Common myeloid progenitor, CD34-positive (primary cell): ENCODE results near the gene PPP1R13B.
A peak's percentile ranks its signal among the peaks of the same experiment; 100 is the strongest.
"Not testable (repeated sequence)": the region's sequence is repeated elsewhere in the genome, so short reads cannot be mapped to it uniquely, and the experiment has no call there.

ENCODE experiments used
- CTCF ChIA-PET: fragments of 350-600 bp; sonication (Branson Sonifier 250); formaldehyde crosslinking; loops from one replicate; lab custom pipeline; 2021; ENCODE audit warnings: antibody characterized with exemption; lab: Charles Lee
- POLR2A ChIA-PET: fragments of 350-600 bp; sonication (Branson Sonifier 250); formaldehyde crosslinking; loops from one replicate; lab custom pipeline; 2021; ENCODE audit warnings: antibody characterized with exemption; lab: Charles Lee
- DNase-seq, 3 donors: peaks; one replicate each; pipeline versions ENCODE4 v3.0.0 to v3.0.0-alpha.2; 2013
- H3K27ac ChIP-seq, 2 experiments: 1 replicate in 1 of 2; 2 replicates in 1 of 2; pipeline ENCODE4 v1.7.0; 2013; ENCODE audit warnings: inconsistent platforms in 2 of 2, low read length in 2 of 2, mild to moderate bottlenecking in 2 of 2, low read depth in 1 of 2, moderate library complexity in 1 of 2; ENCODE audit not compliant: severe bottlenecking in 2 of 2, insufficient read depth in 1 of 2, poor library complexity in 1 of 2
- H3K27me3 ChIP-seq, 5 experiments: replicated peaks in 2 of 5; 1 replicate in 3 of 5; 2 replicates in 2 of 5; pipeline versions ENCODE4 v1.6.1 to v1.7.0; 2013; ENCODE audit warnings: low read length in 4 of 5, mild to moderate bottlenecking in 2 of 5, moderate library complexity in 2 of 5, inconsistent platforms in 1 of 5; ENCODE audit not compliant: insufficient read depth in 5 of 5, control insufficient read depth in 4 of 5
- H3K36me3 ChIP-seq, 4 experiments: 1 replicate in 2 of 4; 2 replicates in 2 of 4; pipeline versions ENCODE4 v1.6.1 to v1.7.0; 2013; ENCODE audit warnings: low read length in 3 of 4, control low read depth in 1 of 4, mild to moderate bottlenecking in 1 of 4; ENCODE audit not compliant: control insufficient read depth in 4 of 4, insufficient read depth in 4 of 4
- H3K4me1 ChIP-seq, 4 experiments: 1 replicate in 3 of 4; 2 replicates in 1 of 4; pipeline versions ENCODE4 v1.6.1 to v1.7.1; 2013; ENCODE audit warnings: low read length in 3 of 4, mild to moderate bottlenecking in 3 of 4, control low read depth in 1 of 4, inconsistent platforms in 1 of 4, moderate library complexity in 1 of 4; ENCODE audit not compliant: control insufficient read depth in 4 of 4, insufficient read depth in 4 of 4; ENCODE audit errors: control extremely low read depth in 1 of 4
- H3K4me3 ChIP-seq, 7 experiments: 1 replicate in 4 of 7; 2 replicates in 3 of 7; pipeline versions ENCODE4 v1.5.1 to v1.7.0; 2013; ENCODE audit warnings: mild to moderate bottlenecking in 7 of 7, low read length in 6 of 7, moderate library complexity in 6 of 7, inconsistent platforms in 2 of 7, low read depth in 2 of 7, control low read depth in 1 of 7; ENCODE audit not compliant: insufficient read depth in 4 of 7, control insufficient read depth in 1 of 7; ENCODE audit errors: extremely low read depth in 1 of 7
- H3K9me3 ChIP-seq, 5 experiments: 1 replicate in 4 of 5; 2 replicates in 1 of 5; pipeline versions ENCODE4 v1.6.1 to v1.7.1; 2013; ENCODE audit warnings: low read length in 4 of 5, mild to moderate bottlenecking in 2 of 5, inconsistent platforms in 1 of 5, low read depth in 1 of 5, moderate library complexity in 1 of 5; ENCODE audit not compliant: control insufficient read depth in 4 of 5, insufficient read depth in 2 of 5; ENCODE audit errors: control extremely low read depth in 1 of 5
- WGBS: methylation state at CpG from one replicate; pipeline ENCODE4 v1.1.5; 2013; ENCODE audit not compliant: insufficient coverage; 5-methylcytosine and 5-hydroxymethylcytosine counted together

PPP1R13B gene

GRCh38 chr14:103846097-103846496 is 1.3 kb downstream of the PPP1R13B start:
- H3K9me3 ChIP-seq: no peaks in the 10 kb centered on the region
- peaks cover 3 to 56% (median 25%) of the 10 kb centered on the region in 5 experiments for H3K27me3 ChIP-seq
- CTCF ChIA-PET: no interaction called here
- WGBS: 42% methylated on average over 4 of the region's 8 CpGs
- H3K4me1 ChIP-seq: peaks cover 0 to 22% (median 18%) of the 10 kb centered on the region in 4 experiments
- POLR2A ChIA-PET: no interaction called here
- peak overlapping the region in 3 of 7 experiments; percentile 58 to 73 (median 71) for H3K4me3 ChIP-seq
- no peak for DNase-seq
- H3K27ac ChIP-seq: no peak overlapping the region
- no peaks in the 10 kb centered on the region for H3K36me3 ChIP-seq

GRCh38 chr14:103845327-103845726 is 2.0 kb downstream of the PPP1R13B start:
- no CpG with 5 or more reads among the region's 5 CpGs for WGBS
- peaks cover 3 to 56% (median 25%) of the 10 kb centered on the region in 5 experiments for H3K27me3 ChIP-seq
- no peak for DNase-seq
- H3K4me3 ChIP-seq: no peak overlapping the region
- no peaks in the 10 kb centered on the region for H3K36me3 ChIP-seq
- ChIA-PET POLR2A (no interaction called here), CTCF (interaction anchor here (4.7 kb wide), 1 partner anchor 35 kb away, joined by 12 read pairs; no protein-coding TSS in a partner anchor)
- H3K9me3 ChIP-seq: no peaks in the 10 kb centered on the region
- no peak overlapping the region for H3K27ac ChIP-seq
- H3K4me1 ChIP-seq: peaks cover 0 to 22% (median 18%) of the 10 kb centered on the region in 4 experiments

DNA sequence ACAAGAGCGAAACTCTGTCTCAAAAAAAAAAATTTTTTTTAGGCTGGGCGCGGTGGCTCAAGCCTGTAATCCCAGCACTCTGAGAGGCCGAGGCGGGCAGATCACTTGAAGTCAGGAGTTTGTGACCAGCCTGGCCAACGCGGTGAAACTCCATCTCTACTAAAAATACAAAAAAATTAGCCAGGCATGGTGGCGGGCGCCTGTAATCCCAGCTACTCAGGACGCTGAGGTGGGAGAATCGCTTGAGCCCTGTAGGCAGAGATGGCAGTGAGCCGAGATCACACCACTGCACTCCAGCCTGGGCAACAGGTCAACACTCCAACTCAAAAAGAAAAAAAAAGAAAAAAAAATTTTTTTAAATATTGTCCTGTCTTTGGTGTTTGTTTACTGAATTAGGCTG is 6.1 kb downstream of the PPP1R13B start:
- POLR2A ChIA-PET, H3K4me1 ChIP-seq, H3K27ac ChIP-seq, DNase-seq, H3K4me3 ChIP-seq, H3K36me3 ChIP-seq, H3K9me3 ChIP-seq: not testable (repeated sequence)
- WGBS: 98% methylated on average over 7 of the region's 12 CpGs
- CTCF ChIA-PET: interaction anchor here (1.1 to 4.7 kb wide), 3 partner anchors 39 to 65 kb away, joined by 4 to 12 read pairs (median 6); no protein-coding TSS in a partner anchor
- H3K27me3 ChIP-seq: peaks cover 0 to 37% (median 23%) of the 10 kb centered on the region in 5 experiments

GRCh38 chr14:103840014-103840413 is 7.4 kb downstream of the PPP1R13B start:
- H3K9me3 ChIP-seq: no peaks in the 10 kb centered on the region
- ChIA-PET CTCF (interaction anchor here (0.6 kb wide), 1 partner anchor 28 kb away, joined by 3 read pairs; no protein-coding TSS in a partner anchor), POLR2A (interaction anchor here (0.7 kb wide), 1 partner anchor 9 kb away, joined by 4 read pairs; no protein-coding TSS in a partner anchor)
- H3K36me3 ChIP-seq: no peaks in the 10 kb centered on the region
- no peak overlapping the region for H3K27ac ChIP-seq
- H3K27me3 ChIP-seq: peaks cover 0 to 25% (median 16%) of the 10 kb centered on the region in 5 experiments
- DNase-seq: no peak
- peaks cover 0 to 7% (median 4%) of the 10 kb centered on the region in 4 experiments for H3K4me1 ChIP-seq
- 100% methylated on average over 1 of the region's 2 CpGs for WGBS
- no peak overlapping the region for H3K4me3 ChIP-seq

DNA sequence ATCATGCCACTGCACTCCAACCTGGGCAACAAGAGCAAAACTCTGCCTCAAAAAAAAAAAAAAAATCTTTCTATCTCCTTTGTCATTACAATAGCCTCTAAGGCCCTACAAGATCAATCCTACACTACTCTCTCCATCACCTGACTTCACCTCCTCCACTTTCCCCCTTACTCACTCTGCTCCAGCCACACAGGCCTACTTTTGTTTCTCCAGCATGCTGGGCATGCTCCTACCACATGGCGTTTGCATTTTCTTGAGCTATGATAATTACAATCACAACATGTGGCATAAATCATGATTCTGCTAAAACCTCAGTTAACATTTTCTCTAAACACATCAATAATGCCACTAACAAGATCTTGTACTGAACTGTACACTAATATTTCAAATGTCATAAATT is 7.8 kb downstream of the PPP1R13B start:
- no peak for DNase-seq
- Histone ChIP-seq H3K27ac (no peak overlapping the region), H3K4me3 (no peak overlapping the region), H3K36me3 (no peaks in the 10 kb centered on the region), H3K9me3 (no peaks in the 10 kb centered on the region), H3K27me3 (peaks cover 0 to 21% (median 13%) of the 10 kb centered on the region in 5 experiments), H3K4me1 (peaks cover 0 to 7% (median 4%) of the 10 kb centered on the region in 4 experiments)
- WGBS: no CpG with 5 or more reads among the region's 1 CpG
- ChIA-PET POLR2A (no interaction called here), CTCF (interaction anchor here (0.6 kb wide), 1 partner anchor 28 kb away, joined by 3 read pairs; no protein-coding TSS in a partner anchor)

DNA sequence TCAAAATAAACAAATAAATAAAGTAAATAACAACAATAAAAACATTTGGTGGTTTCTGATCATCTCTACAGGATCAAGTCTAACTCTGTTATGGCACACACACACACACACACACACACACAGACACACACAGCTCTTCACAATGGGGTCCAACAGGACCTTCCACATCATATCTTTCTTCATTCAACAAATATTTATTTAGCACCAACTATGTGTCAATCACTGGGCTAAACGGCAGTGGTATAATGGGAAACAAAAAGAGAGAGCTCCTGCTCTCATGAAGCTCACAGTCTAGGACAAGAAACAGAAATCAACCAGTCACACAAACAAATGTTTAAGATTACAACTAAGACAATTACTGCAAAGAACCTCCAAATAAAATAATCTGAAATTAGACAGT is 9.3 kb downstream of the PPP1R13B start:
- H3K27ac ChIP-seq: no peak overlapping the region
- H3K27me3 ChIP-seq: peaks cover 0 to 14% (median 5%) of the 10 kb centered on the region in 5 experiments
- CTCF ChIA-PET: no interaction called here
- no peaks in the 10 kb centered on the region for H3K36me3 ChIP-seq
- no peaks in the 10 kb centered on the region for H3K9me3 ChIP-seq
- DNase-seq: no peak
- peaks cover 0 to 7% (median 4%) of the 10 kb centered on the region in 4 experiments for H3K4me1 ChIP-seq
- no CpG with 5 or more reads among the region's 1 CpG for WGBS
- H3K4me3 ChIP-seq: no peak overlapping the region
- POLR2A ChIA-PET: no interaction called here

DNA sequence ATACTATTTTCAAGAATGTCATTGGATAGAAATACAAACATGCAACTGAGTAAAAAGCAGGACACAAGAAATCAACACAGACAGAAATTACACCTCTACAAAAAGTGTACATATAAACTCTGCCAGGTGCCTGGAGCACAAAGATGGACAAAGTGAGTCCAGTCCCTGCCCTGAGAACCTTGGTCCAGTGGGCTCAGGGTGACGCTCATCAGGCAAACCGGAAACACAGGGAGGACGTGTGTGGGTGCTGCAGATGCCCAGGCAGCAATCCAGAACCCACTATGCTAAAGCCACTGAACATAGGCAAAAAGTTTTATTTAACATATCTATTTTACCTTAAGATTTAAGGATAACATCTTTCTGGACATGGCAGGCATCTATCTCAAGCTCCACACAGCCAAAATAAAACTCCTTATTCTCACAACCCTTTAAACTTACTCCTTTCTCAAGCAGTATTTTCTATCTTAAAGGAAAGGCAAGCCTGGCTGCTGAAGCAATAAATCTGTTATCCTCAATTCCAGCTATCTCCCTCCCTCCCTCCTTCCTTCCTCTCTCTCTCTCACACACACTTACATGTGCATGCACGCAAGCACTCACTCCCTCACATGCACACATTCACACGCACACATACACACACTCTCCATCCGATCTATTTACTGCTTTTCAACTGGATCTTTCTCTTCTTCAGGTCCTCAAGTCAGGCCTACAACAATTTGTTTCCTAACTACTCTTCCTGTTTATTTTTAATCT is 10.2 kb downstream of the PPP1R13B start:
- H3K36me3 ChIP-seq: no peaks in the 10 kb centered on the region
- DNase-seq: peak; percentile 11 to 31 (median 29)
- H3K4me1 ChIP-seq: peaks cover 0 to 7% (median 4%) of the 10 kb centered on the region in 4 experiments
- 30% methylated on average over 4 of the region's 6 CpGs for WGBS
- H3K27me3 ChIP-seq: peaks cover 0 to 16% (median 7%) of the 10 kb centered on the region in 5 experiments
- H3K4me3 ChIP-seq: no peak overlapping the region
- no peak overlapping the region for H3K27ac ChIP-seq
- no peaks in the 10 kb centered on the region for H3K9me3 ChIP-seq
- ChIA-PET POLR2A (no interaction called here), CTCF (no interaction called here)
